ENCODE data around the gene DLEC1. TPM values are rescaled to one million over a fixed set of nuclear protein-coding genes. Genes with fewer than 3 reads are reported as not detected.
A peak's percentile ranks its signal among the peaks of the same experiment; 100 is the strongest.

The DLEC1 gene
- total RNA-seq, 1 experiment from 2014 or later, result 0.58 TPM

GRCh38 chr3:38002291-38002876 lies 36.6 kb upstream of the DLEC1 start:
- DNase-seq (ENCODE audit: low spot score), result no peak

- DNase-seq (ENCODE audit: low spot score), result no peak
Measured at GRCh38 chr3:38002940-38003339, 36.1 kb upstream of the DLEC1 start.

- peak; percentile 62 for DNase-seq (ENCODE audit: low spot score)
Measured at GRCh38 chr3:38003371-38003816, 35.6 kb upstream of the DLEC1 start.

- DNase-seq (ENCODE audit: low spot score), result no peak
Measured at GRCh38 chr3:38003817-38004414, 35.1 kb upstream of the DLEC1 start.

GRCh38 chr3:38004415-38005075 lies 34.5 kb upstream of the DLEC1 start:
- peak; percentile 86 for DNase-seq (ENCODE audit: low spot score)

- peak; percentile 42 for DNase-seq (ENCODE audit: low spot score)
Measured at GRCh38 chr3:38005076-38006020, 33.7 kb upstream of the DLEC1 start.

- DNase-seq (ENCODE audit: low spot score), result no peak
Measured at GRCh38 chr3:38006031-38006430, 33.0 kb upstream of the DLEC1 start.

- no peak for DNase-seq (ENCODE audit: low spot score)
Measured at GRCh38 chr3:38006445-38006995, 32.5 kb upstream of the DLEC1 start.

- DNase-seq (ENCODE audit: low spot score), result no peak
Measured at GRCh38 chr3:38007754-38008090, 31.3 kb upstream of the DLEC1 start.

GRCh38 chr3:38008191-38008701 lies 30.8 kb upstream of the DLEC1 start:
- DNase-seq (ENCODE audit: low spot score), result no peak

GRCh38 chr3:38008971-38009580 lies 29.9 kb upstream of the DLEC1 start:
- DNase-seq (ENCODE audit: low spot score), result no peak

- no peak for DNase-seq (ENCODE audit: low spot score)
Measured at GRCh38 chr3:38009807-38010591, 29.0 kb upstream of the DLEC1 start.

- no peak for DNase-seq (ENCODE audit: low spot score)
Measured at GRCh38 chr3:38011111-38011510, 27.9 kb upstream of the DLEC1 start.

- no peak for DNase-seq (ENCODE audit: low spot score)
Measured at GRCh38 chr3:38015485-38015884, 23.5 kb upstream of the DLEC1 start.

GRCh38 chr3:38015984-38016383 lies 23.0 kb upstream of the DLEC1 start:
- no peak for DNase-seq (ENCODE audit: low spot score)

GRCh38 chr3:38016410-38016809 lies 22.6 kb upstream of the DLEC1 start:
- no peak for DNase-seq (ENCODE audit: low spot score)

- DNase-seq (ENCODE audit: low spot score), result no peak
Measured at GRCh38 chr3:38016847-38017444, 22.1 kb upstream of the DLEC1 start.

GRCh38 chr3:38017445-38018295 lies 21.3 kb upstream of the DLEC1 start:
- DNase-seq (ENCODE audit: low spot score), result no peak
